PFSK-1 (cell line): ENCODE measurements around the gene CENPC.

Experiments used
- POLR2AphosphoS5 ChIP-seq: IDR thresholded peaks from 2 replicates; pipeline ENCODE4 v1.6.1; 2012; ENCODE audit warnings: low read depth, mild to moderate bottlenecking, control low read depth, low read length, moderate library complexity
- TAF1 ChIP-seq: IDR thresholded peaks from 2 replicates; pipeline ENCODE4 v1.6.1; 2012; ENCODE audit warnings: low read length, control low read depth, borderline replicate concordance; ENCODE audit not compliant: insufficient read depth
- TF ChIP-seq, protein P1 (sequence below), 2 experiments: IDR thresholded peaks; 2 replicates each; pipeline versions ENCODE4 v1.6.1 to v1.8.0; 2011 to 2012; ENCODE audit warnings: low read depth in 2 of 2, low read length in 2 of 2, control low read depth in 1 of 2, inconsistent platforms in 1 of 2, mild to moderate bottlenecking in 1 of 2, moderate library complexity in 1 of 2; ENCODE audit not compliant: insufficient read depth in 1 of 2

DNA sequence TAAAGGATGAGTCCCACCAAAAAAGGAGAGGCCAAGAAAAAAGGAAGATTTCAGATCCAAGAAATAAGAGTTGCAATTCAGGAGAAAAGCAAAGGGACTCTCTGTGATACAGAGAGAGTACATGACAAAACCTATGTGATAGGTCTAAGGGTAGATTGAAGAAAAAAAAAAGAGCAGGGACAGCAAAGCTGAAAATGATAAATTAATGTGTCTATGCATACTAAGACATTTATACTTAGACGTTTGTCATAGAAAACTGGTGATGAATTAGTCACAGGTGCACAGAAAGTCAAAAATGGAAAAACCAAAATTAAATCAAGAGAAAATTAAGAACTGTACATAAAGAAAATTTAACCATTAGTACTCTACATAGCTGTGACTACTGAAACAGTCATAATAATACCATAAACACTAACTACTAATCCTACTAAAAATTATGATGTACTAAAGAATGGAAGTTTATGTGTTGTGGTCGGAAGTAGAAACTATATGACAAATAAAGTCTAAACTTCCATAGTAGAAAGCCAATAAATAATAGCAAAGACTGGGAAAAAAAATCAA is 9.9 kb downstream of the CENPC start:
- TF ChIP-seq, protein P1, sequence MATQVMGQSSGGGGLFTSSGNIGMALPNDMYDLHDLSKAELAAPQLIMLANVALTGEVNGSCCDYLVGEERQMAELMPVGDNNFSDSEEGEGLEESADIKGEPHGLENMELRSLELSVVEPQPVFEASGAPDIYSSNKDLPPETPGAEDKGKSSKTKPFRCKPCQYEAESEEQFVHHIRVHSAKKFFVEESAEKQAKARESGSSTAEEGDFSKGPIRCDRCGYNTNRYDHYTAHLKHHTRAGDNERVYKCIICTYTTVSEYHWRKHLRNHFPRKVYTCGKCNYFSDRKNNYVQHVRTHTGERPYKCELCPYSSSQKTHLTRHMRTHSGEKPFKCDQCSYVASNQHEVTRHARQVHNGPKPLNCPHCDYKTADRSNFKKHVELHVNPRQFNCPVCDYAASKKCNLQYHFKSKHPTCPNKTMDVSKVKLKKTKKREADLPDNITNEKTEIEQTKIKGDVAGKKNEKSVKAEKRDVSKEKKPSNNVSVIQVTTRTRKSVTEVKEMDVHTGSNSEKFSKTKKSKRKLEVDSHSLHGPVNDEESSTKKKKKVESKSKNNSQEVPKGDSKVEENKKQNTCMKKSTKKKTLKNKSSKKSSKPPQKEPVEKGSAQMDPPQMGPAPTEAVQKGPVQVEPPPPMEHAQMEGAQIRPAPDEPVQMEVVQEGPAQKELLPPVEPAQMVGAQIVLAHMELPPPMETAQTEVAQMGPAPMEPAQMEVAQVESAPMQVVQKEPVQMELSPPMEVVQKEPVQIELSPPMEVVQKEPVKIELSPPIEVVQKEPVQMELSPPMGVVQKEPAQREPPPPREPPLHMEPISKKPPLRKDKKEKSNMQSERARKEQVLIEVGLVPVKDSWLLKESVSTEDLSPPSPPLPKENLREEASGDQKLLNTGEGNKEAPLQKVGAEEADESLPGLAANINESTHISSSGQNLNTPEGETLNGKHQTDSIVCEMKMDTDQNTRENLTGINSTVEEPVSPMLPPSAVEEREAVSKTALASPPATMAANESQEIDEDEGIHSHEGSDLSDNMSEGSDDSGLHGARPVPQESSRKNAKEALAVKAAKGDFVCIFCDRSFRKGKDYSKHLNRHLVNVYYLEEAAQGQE (IDR thresholded peaks at IDR 0.05; ENCODE audit: insufficient read depth in 1 of 2, low read depth in 2 of 2, low read length in 2 of 2) = no peak
- no peak for TF ChIP-seq POLR2AphosphoS5
- no peak for TF ChIP-seq TAF1
